ENCODE results near the gene RBCK1. TPM values are rescaled to one million over a fixed set of nuclear protein-coding genes. Genes with fewer than 3 reads are reported as not detected.

The RBCK1 gene
- total RNA-seq, 1 donor from 2014 or later: 111 TPM

DNA sequence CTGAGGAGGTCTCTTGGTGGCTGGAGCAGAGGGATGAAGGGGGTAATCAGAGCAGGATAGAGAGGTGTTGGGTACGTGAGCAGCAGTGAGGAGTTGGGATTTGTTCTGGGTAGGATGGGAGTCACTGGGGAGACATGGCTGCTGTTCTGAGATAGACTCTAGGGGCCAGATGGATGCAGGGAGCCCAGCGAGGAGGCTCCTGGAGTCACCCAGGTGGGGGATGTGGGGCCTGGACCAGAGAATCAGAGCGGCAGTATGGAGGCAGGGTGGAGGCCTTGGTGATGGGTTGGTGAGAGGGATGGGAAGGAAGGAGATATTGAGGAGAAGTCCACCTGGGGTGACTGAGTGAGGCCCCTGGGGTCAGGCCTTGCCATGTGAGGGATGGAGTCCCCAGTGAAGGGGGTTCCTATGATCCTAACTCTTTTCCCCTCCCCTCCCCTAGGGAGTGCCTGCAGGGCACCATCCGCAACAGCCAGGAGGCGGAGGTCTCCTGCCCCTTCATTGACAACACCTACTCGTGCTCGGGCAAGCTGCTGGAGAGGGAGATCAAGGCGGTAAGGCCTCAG, 13.7 kb downstream of the RBCK1 start:
- Mint-ChIP-seq H3K9me3 (no peaks in the 10 kb centered on the region), H3K27ac (no peak overlapping the region), H3K4me3 (no peak overlapping the region), H3K4me1 (no peaks in the 10 kb centered on the region), H3K27me3 (ENCODE audit: low read depth) (no peaks in the 10 kb centered on the region), H3K36me3 (peaks cover 43% of the 10 kb centered on the region)
- DNase-seq (ENCODE audit: low spot score in 2 of 2, unreplicated experiment in 2 of 2): no peak
- TF ChIP-seq, protein P1, sequence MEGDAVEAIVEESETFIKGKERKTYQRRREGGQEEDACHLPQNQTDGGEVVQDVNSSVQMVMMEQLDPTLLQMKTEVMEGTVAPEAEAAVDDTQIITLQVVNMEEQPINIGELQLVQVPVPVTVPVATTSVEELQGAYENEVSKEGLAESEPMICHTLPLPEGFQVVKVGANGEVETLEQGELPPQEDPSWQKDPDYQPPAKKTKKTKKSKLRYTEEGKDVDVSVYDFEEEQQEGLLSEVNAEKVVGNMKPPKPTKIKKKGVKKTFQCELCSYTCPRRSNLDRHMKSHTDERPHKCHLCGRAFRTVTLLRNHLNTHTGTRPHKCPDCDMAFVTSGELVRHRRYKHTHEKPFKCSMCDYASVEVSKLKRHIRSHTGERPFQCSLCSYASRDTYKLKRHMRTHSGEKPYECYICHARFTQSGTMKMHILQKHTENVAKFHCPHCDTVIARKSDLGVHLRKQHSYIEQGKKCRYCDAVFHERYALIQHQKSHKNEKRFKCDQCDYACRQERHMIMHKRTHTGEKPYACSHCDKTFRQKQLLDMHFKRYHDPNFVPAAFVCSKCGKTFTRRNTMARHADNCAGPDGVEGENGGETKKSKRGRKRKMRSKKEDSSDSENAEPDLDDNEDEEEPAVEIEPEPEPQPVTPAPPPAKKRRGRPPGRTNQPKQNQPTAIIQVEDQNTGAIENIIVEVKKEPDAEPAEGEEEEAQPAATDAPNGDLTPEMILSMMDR (IDR thresholded peaks at IDR 0.05; ENCODE audit: unreplicated experiment): no peak

DNA sequence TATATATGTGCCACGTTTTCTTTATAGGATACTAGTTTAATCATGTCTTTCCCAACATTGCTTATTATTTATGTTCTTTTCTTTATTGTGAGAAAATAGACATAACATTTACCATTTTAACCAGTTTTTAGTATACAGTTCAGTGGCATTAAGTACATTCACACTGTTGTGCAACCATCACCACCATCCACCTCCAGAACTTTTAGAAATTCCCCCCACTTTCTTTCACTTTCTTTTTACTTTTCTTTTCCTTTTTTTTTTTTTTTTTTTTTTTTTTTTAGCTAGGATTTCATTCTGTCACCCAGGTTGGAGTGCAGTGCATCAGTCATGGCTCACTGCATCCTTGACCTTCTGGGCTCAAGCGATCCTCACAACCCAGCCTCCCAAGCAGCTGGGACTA, 18.5 kb downstream of the RBCK1 start:
- Mint-ChIP-seq H3K27me3 (ENCODE audit: low read depth) (no peaks in the 10 kb centered on the region), H3K27ac (no peak overlapping the region), H3K9me3 (no peaks in the 10 kb centered on the region), H3K4me1 (no peaks in the 10 kb centered on the region), H3K4me3 (no peak overlapping the region), H3K36me3 (peaks cover 42% of the 10 kb centered on the region)
- TF ChIP-seq, protein P1 (IDR thresholded peaks at IDR 0.05; ENCODE audit: unreplicated experiment): no peak
- DNase-seq (ENCODE audit: low spot score in 2 of 2, unreplicated experiment in 2 of 2): no peak

DNA sequence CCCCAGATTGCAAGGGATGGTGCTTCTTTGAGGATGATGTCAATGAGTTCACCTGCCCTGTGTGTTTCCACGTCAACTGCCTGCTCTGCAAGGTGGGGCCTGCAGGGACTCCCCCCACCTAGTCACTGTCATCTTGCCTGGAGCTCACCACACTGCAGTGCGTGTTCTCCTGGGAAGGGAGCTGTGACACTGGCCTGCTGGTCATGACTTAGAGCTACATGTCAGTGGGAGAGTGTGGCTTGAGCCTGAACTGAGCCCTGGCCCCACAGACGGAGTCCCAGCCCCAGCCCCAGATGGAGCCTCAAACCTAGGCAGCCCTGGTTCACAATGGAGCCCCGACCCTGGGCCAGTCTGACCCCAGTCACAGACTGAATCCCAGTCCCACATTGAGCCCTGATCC, 19.3 kb downstream of the RBCK1 start:
- DNase-seq (ENCODE audit: low spot score in 2 of 2, unreplicated experiment in 2 of 2): no peak
- Mint-ChIP-seq H3K36me3 (peaks cover 35% of the 10 kb centered on the region), H3K27ac (no peak overlapping the region), H3K4me3 (no peak overlapping the region), H3K27me3 (ENCODE audit: low read depth) (no peaks in the 10 kb centered on the region), H3K9me3 (no peaks in the 10 kb centered on the region), H3K4me1 (no peaks in the 10 kb centered on the region)
- TF ChIP-seq, protein P1 (IDR thresholded peaks at IDR 0.05; ENCODE audit: unreplicated experiment): no peak

DNA sequence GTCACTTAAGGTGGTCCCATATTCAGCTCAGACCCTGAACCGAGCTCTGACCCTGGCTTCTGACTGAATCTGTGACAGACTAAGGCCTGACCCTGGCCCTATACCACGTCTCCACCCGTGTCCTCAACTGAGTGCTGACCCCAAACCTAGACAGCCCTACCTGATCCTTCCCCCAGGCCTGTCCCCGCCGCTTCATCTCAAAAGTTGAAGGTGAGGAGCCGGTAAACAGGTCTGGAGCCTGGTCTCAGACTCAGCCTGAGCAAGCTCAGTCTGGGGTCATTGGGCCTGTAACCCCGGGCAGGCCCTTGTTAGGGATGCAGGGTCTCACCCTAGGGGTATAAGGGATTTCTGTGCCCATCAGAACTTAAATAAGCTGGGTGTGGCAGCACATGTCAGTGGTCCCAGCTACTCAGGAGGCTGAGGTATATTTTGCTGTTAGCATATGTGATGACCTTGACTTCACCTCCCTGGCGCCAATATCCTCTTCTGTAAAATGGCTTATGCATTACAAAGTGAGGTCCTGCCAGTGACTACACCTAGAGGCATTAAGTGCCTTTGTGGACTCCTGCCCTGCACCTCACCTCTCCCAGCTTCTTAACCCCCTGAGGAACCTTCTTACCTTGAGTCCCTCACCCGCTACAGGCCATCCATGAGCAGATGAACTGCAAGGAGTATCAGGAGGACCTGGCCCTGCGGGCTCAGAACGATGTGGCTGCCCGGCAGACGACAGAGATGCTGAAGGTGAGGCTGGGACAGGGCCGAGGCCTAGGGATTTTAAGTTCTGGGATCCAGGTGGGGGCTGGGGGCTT, 20.0 kb downstream of the RBCK1 start:
- Mint-ChIP-seq H3K4me3 (no peak overlapping the region), H3K27me3 (ENCODE audit: low read depth) (no peaks in the 10 kb centered on the region), H3K27ac (no peak overlapping the region), H3K9me3 (no peaks in the 10 kb centered on the region), H3K4me1 (no peaks in the 10 kb centered on the region), H3K36me3 (peaks cover 32% of the 10 kb centered on the region)
- TF ChIP-seq, protein P1 (IDR thresholded peaks at IDR 0.05; ENCODE audit: unreplicated experiment): no peak
- DNase-seq (ENCODE audit: low spot score in 2 of 2, unreplicated experiment in 2 of 2): no peak

- Mint-ChIP-seq H3K4me3 (no peak overlapping the region), H3K27ac (no peak overlapping the region), H3K4me1 (peaks cover 3% of the 10 kb centered on the region), H3K36me3 (peaks cover 29% of the 10 kb centered on the region), H3K27me3 (ENCODE audit: low read depth) (no peaks in the 10 kb centered on the region), H3K9me3 (no peaks in the 10 kb centered on the region)
- TF ChIP-seq, protein P1 (IDR thresholded peaks at IDR 0.05; ENCODE audit: unreplicated experiment): no peak
- no peak for DNase-seq (ENCODE audit: low spot score in 2 of 2, unreplicated experiment in 2 of 2)
Measured at GRCh38 chr20:428658-429200, 20.6 kb downstream of the RBCK1 start.

Measured in mesothelial cell of epicardium (in vitro differentiated cells).